Loucy (cell line): ENCODE results near the gene ADAMTS2.

Experiments
- CTCF ChIP-seq: fragments of 200-600 bp; sonication (generic); conservative IDR thresholded peaks from 2 replicates; pipeline ENCODE4 v1.5.1; 2014; ENCODE audit warnings: mild to moderate bottlenecking, antibody characterized with exemption, low read length
- EZH2phosphoT487 ChIP-seq: fragments of 200-600 bp; IDR thresholded peaks from 2 replicates; pipeline ENCODE4 v1.6.1; 2018; ENCODE audit warnings: antibody characterized with exemption, mild to moderate bottlenecking, moderate library complexity, borderline replicate concordance

- TF ChIP-seq CTCF (no peak), EZH2phosphoT487 (no peak)
These were observed 12.4 kb downstream of the ADAMTS2 start for GRCh38 chr5:179332741-179333290.
